ENCODE results near the gene HIPK2.

GRCh38 chr7:139738101-139738489 is 39.7 kb downstream of the HIPK2 start:
- TF ChIP-seq POLR2AphosphoS5 (IDR thresholded peaks at IDR 0.05; ENCODE audit: low read depth, low read length), result no peak
- TF ChIP-seq POLR2A (IDR thresholded peaks at IDR 0.05; ENCODE audit: low read depth, low read length), result no peak
